H1 (cell line): Measurements from ENCODE around the gene PIANP. TPM values are rescaled to one million over a fixed set of nuclear protein-coding genes. Genes with fewer than 3 reads are reported as not detected.

Source experiments
- CTCF ChIA-PET: fragments of 300-600 bp; sonication (Branson Sonifier 250); formaldehyde crosslinking; loops from one replicate; lab custom pipeline; 2021; ENCODE audit not compliant: partially characterized antibody; lab: Charles Lee
- POLR2A ChIA-PET: fragments of 300-600 bp; sonication (Branson Sonifier 250); formaldehyde crosslinking; loops from one replicate; lab custom pipeline; 2021; ENCODE audit warnings: inconsistent platforms; ENCODE audit not compliant: partially characterized antibody; lab: Charles Lee
- DNase-seq, 2 experiments: peaks; one replicate each; pipeline versions ENCODE4 v3.0.0 to v3.0.0-alpha.2; 2010 to 2022; ENCODE audit warnings: low spot score in 2 of 2, low read depth in 1 of 2, mixed read lengths in 1 of 2
- FAIRE-seq: peaks from 2 replicates; lab custom pipeline; 2011; peaks lifted over from hg19 to GRCh38; lab: Jason Lieb, UNC
- H2AFZ ChIP-seq: 2 replicates; pipeline ENCODE4 v1.8.1; 2012; ENCODE audit warnings: low read length, inconsistent platforms
- H2AK5ac ChIP-seq: 2 replicates; pipeline ENCODE4 v1.6.1; 2013; ENCODE audit warnings: low read depth, low read length
- H2BK120ac ChIP-seq: replicated peaks from 2 replicates; pipeline ENCODE3; 2013; ENCODE audit warnings: low read depth, low read length, inconsistent platforms
- H2BK12ac ChIP-seq: 2 replicates; pipeline ENCODE4 v1.6.1; 2013; ENCODE audit warnings: low read depth, low read length
- H2BK15ac ChIP-seq: 2 replicates; pipeline ENCODE4 v1.6.1; 2013; ENCODE audit warnings: low read length
- H2BK20ac ChIP-seq: 2 replicates; pipeline ENCODE4 v1.6.1; 2013; ENCODE audit warnings: low read length
- H2BK5ac ChIP-seq: 2 replicates; pipeline ENCODE4 v1.6.1; 2013; ENCODE audit warnings: low read depth, low read length
- H3K14ac ChIP-seq: 2 replicates; pipeline ENCODE4 v1.6.1; 2013; ENCODE audit warnings: inconsistent platforms; ENCODE audit not compliant: insufficient read length
- H3K18ac ChIP-seq: 2 replicates; pipeline ENCODE4 v1.6.1; 2013; ENCODE audit warnings: low read length; ENCODE audit errors: extremely low read depth
- H3K23ac ChIP-seq: 2 replicates; pipeline ENCODE4 v1.6.1; 2013; ENCODE audit warnings: inconsistent platforms; ENCODE audit not compliant: insufficient read length
- H3K23me2 ChIP-seq: 2 replicates; pipeline ENCODE4 v1.6.1; 2013; ENCODE audit warnings: low read depth, low read length
- H3K27ac ChIP-seq: 2 replicates; pipeline ENCODE4 v1.6.1; 2011; ENCODE audit warnings: low read depth, low read length, inconsistent platforms
- H3K27me3 ChIP-seq, 4 experiments: replicated peaks in 1 of 4; 1 replicate in 1 of 4; 2 replicates in 3 of 4; pipeline versions ENCODE4 v1.6.1 to v1.8.1; 2011 to 2013; ENCODE audit warnings: low read length in 3 of 4, mild to moderate bottlenecking in 3 of 4, inconsistent platforms in 2 of 4, mixed read lengths in 2 of 4, moderate library complexity in 1 of 4; ENCODE audit not compliant: control insufficient read depth in 3 of 4, insufficient read depth in 3 of 4; ENCODE audit errors: extremely low read depth in 1 of 4
- H3K36me3 ChIP-seq, 4 experiments: 2 replicates each; pipeline versions ENCODE4 v1.6.1 to v1.8.1; 2011 to 2013; ENCODE audit warnings: mild to moderate bottlenecking in 4 of 4, low read length in 3 of 4, moderate library complexity in 2 of 4, control low read depth in 1 of 4, inconsistent platforms in 1 of 4; ENCODE audit not compliant: insufficient read depth in 4 of 4, control insufficient read depth in 2 of 4
- H3K4ac ChIP-seq: replicated peaks from 2 replicates; pipeline ENCODE3; 2013; ENCODE audit warnings: low read length, low read depth, mixed read lengths, inconsistent platforms; ENCODE audit not compliant: insufficient read length
- H3K4me1 ChIP-seq, 4 experiments: replicated peaks in 1 of 4; 1 replicate in 1 of 4; 2 replicates in 3 of 4; pipeline versions ENCODE4 v1.6.1 to v1.8.1; 2011 to 2013; ENCODE audit warnings: low read length in 3 of 4, inconsistent platforms in 2 of 4, mixed read lengths in 1 of 4; ENCODE audit not compliant: insufficient read depth in 4 of 4, control insufficient read depth in 3 of 4
- H3K4me2 ChIP-seq, 2 experiments: 2 replicates each; pipeline versions ENCODE4 v1.6.1 to v1.8.1; 2011 to 2013; ENCODE audit warnings: low read depth in 2 of 2, low read length in 2 of 2, control low read depth in 1 of 2, inconsistent platforms in 1 of 2, mild to moderate bottlenecking in 1 of 2; ENCODE audit not compliant: insufficient read depth in 1 of 2
- H3K4me3 ChIP-seq, 4 experiments: fragments of 200-600, 300-600 bp in 1 of 4; sonication (generic), shearing (Covaris generic), sonication (Bioruptor Twin) in 1 of 4; 2 replicates each; pipeline versions ENCODE4 v1.5.1 to v1.8.1; 2011 to 2016; ENCODE audit warnings: low read length in 4 of 4, low read depth in 3 of 4, control low read depth in 2 of 4, inconsistent platforms in 2 of 4, mild to moderate bottlenecking in 2 of 4, mixed read lengths in 1 of 4, moderate library complexity in 1 of 4; ENCODE audit not compliant: insufficient read depth in 2 of 4; ENCODE audit errors: extremely low read depth in 1 of 4
- H3K56ac ChIP-seq: replicated peaks from 2 replicates; pipeline ENCODE3; 2013; ENCODE audit warnings: low read depth, mild to moderate bottlenecking, mixed read lengths, low read length, inconsistent platforms; ENCODE audit not compliant: insufficient read length
- H3K79me1 ChIP-seq: 2 replicates; pipeline ENCODE4 v1.6.1; 2013; ENCODE audit warnings: low read depth, low read length, control low read depth
- H3K79me2 ChIP-seq, 2 experiments: 2 replicates each; pipeline versions ENCODE4 v1.6.1 to v1.8.1; 2012 to 2013; ENCODE audit warnings: low read length in 2 of 2, mild to moderate bottlenecking in 2 of 2, inconsistent platforms in 1 of 2; ENCODE audit not compliant: insufficient read depth in 2 of 2, control insufficient read depth in 1 of 2
- H3K9ac ChIP-seq, 4 experiments: replicated peaks in 1 of 4; 1 replicate in 1 of 4; 2 replicates in 3 of 4; pipeline versions ENCODE4 v1.6.1 to v1.8.1; 2011 to 2013; ENCODE audit warnings: low read depth in 3 of 4, low read length in 3 of 4, control low read depth in 2 of 4, mild to moderate bottlenecking in 2 of 4, moderate library complexity in 2 of 4, inconsistent platforms in 1 of 4; ENCODE audit errors: extremely low read depth in 1 of 4
- H3K9me3 ChIP-seq, 2 experiments: 2 replicates each; pipeline versions ENCODE4 v1.6.1 to v1.8.1; 2012 to 2013; ENCODE audit warnings: mild to moderate bottlenecking in 2 of 2, moderate library complexity in 2 of 2, control low read depth in 1 of 2, inconsistent platforms in 1 of 2, low read depth in 1 of 2, low read length in 1 of 2, mixed read lengths in 1 of 2; ENCODE audit not compliant: insufficient read depth in 2 of 2
- H4K20me1 ChIP-seq, 2 experiments: replicated peaks in 1 of 2; 2 replicates each; pipeline versions ENCODE3 to v1.8.1; 2011 to 2013; ENCODE audit warnings: inconsistent platforms in 2 of 2, low read length in 2 of 2, mild to moderate bottlenecking in 1 of 2; ENCODE audit not compliant: insufficient read depth in 2 of 2, control insufficient read depth in 1 of 2
- H4K5ac ChIP-seq: 2 replicates; pipeline ENCODE4 v1.6.1; 2013; ENCODE audit warnings: low read length, low read depth, mixed read lengths, inconsistent platforms; ENCODE audit not compliant: insufficient read length
- H4K8ac ChIP-seq: 2 replicates; pipeline ENCODE4 v1.8.0; 2013; ENCODE audit warnings: mild to moderate bottlenecking, moderate library complexity, low read length, inconsistent platforms; ENCODE audit not compliant: insufficient read depth; ENCODE audit errors: extremely low read depth
- H4K91ac ChIP-seq: replicated peaks from 2 replicates; pipeline ENCODE3; 2013; ENCODE audit warnings: low read length, mixed read lengths, inconsistent platforms; ENCODE audit not compliant: insufficient read length
- KDM4A ChIP-seq: IDR thresholded peaks from one replicate; pipeline ENCODE4 v1.7.1; 2012; ENCODE audit warnings: low read depth, mild to moderate bottlenecking, moderate library complexity, low read length, inconsistent platforms; ENCODE audit not compliant: severe bottlenecking
- PHF8 ChIP-seq: fragments of 200-600 bp; sonication (generic); conservative IDR thresholded peaks from 2 replicates; pipeline ENCODE4 v1.7.1; 2012; ENCODE audit warnings: low read depth, mild to moderate bottlenecking, inconsistent platforms, low read length, moderate library complexity
- WGBS, 2 experiments: shearing (Covaris generic) in 1 of 2; methylation state at CpG; one replicate each; pipeline versions ENCODE4 v1.1.6 to v1.1.7; 2013 to 2015; ENCODE audit warnings: low lambda C conversion rate in 2 of 2, mixed read lengths in 2 of 2, inconsistent platforms in 1 of 2, low coverage in 1 of 2, missing lambda C conversion rate in 1 of 2; ENCODE audit not compliant: insufficient replicate concordance in 2 of 2, insufficient coverage in 1 of 2, insufficient read length in 1 of 2; ENCODE audit errors: extremely low coverage in 1 of 2, missing lambda C conversion rate in 1 of 2; 5-methylcytosine and 5-hydroxymethylcytosine counted together
- polyA plus RNA-seq, 7 experiments: library from polyadenylated mRNA; depleted of rRNA in 3 of 7; stranded (reverse) in 5 of 7; unstranded in 2 of 7; fragments of >200 nt in 5 of 7; fragments of 200-250 nt in 2 of 7; gene quantifications; 1 replicate in 5 of 7; 2 replicates in 1 of 7; 4 replicates in 1 of 7; pipeline versions ENCODE4 v1.2.1 to v1.2.3, GENCODE V29; 2011 to 2013; ENCODE audit warnings: missing spikeins in 2 of 7, mixed read lengths in 2 of 7
- total RNA-seq: library from RNA; stranded (reverse); fragmentation: NEBNext Ultra II Directional; extraction: Animal tissue kit (Norgen Biotek cat#: 25700); gene quantifications from 2 replicates; pipeline ENCODE4 v1.2.1, GENCODE V29; 2021

PIANP gene
- total and polyA plus RNA-seq, 2 of the 8 experiments (the other 6 are each of a cell fraction or from before 2014, with no cell fraction given): 6.3 to 9.8 TPM

DNA sequence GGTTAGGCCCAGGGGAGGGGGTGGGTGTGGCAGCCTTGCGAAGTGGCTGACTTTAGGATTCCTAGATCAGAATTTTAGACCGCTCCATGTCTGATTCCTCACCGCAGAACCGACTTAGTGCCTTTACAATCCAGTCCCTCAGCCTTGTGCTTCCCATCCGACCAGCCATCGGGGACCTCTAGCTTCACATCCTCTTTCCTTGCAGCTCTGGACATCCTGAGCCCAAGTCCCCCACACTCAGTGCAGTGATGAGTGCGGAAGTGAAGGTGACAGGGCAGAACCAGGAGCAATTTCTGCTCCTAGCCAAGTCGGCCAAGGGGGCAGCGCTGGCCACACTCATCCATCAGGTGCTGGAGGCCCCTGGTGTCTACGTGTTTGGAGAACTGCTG is 23.8 kb upstream of the PIANP start:
- peak overlapping the region; percentile 90; the same call in 1 of the 2 replicates for H4K8ac ChIP-seq
- H2AFZ ChIP-seq: no peak overlapping the region
- no peak overlapping the region; the same call in 1 of the 2 replicates for H3K27ac ChIP-seq
- no peak overlapping the region for H2BK120ac ChIP-seq
- peak overlapping the region; percentile 79 to 97 for H3K4me2 ChIP-seq
- peak overlapping the region; percentile 63 for H4K5ac ChIP-seq
- ChIA-PET CTCF (interaction anchor here (0.6 to 3.9 kb wide), 13 partner anchors 10 to 210 kb away, joined by 3 to 20 read pairs (median 4); partner anchors contain the start of gene MLF2), POLR2A (interaction anchor here (0.6 to 4.8 kb wide), 17 partner anchors 10 to 220 kb away, joined by 3 to 25 read pairs (median 4); partner anchors contain the start of genes C12orf57, GAPDH, GPR162 and MLF2)
- H3K4me1 ChIP-seq: peaks cover 0 to 2% (median under 1%) of the 10 kb centered on the region in 4 experiments; a peak in 3 of 7 replicates
- no peak overlapping the region for H3K23ac ChIP-seq
- H4K20me1 ChIP-seq: no peaks in the 10 kb centered on the region
- peak overlapping the region; percentile 8 to 80 (median 74) for H3K9ac ChIP-seq
- H4K91ac ChIP-seq: peak overlapping the region; percentile 88
- H3K4me3 ChIP-seq: peak overlapping the region; percentile 47 to 91 (median 74)
- FAIRE-seq (no peak), DNase-seq (no peak)
- no peak overlapping the region for H2AK5ac ChIP-seq
- H3K79me1 ChIP-seq: peaks cover 2% of the 10 kb centered on the region; the same call in 1 of the 2 replicates
- H3K27me3 ChIP-seq: no peaks in the 10 kb centered on the region; a peak in 2 of 7 replicates
- H3K14ac ChIP-seq: no peak overlapping the region
- H3K36me3 ChIP-seq: peaks cover 0 to 13% (median 10%) of the 10 kb centered on the region in 4 experiments; a peak in 6 of 8 replicates
- no peaks in the 10 kb centered on the region for H3K9me3 ChIP-seq
- no peak overlapping the region for H2BK15ac ChIP-seq
- H3K79me2 ChIP-seq: peaks cover 0 to 3% of the 10 kb centered on the region in 2 experiments; a peak in 1 of 4 replicates
- H3K56ac ChIP-seq: no peak overlapping the region
- peak overlapping the region; percentile 9 for H3K18ac ChIP-seq
- H3K4ac ChIP-seq: peak overlapping the region; percentile 12
- H3K23me2 ChIP-seq: peaks cover 8% of the 10 kb centered on the region
- H2BK5ac ChIP-seq: peak overlapping the region; percentile 41
- H2BK20ac ChIP-seq: no peak overlapping the region
- H2BK12ac ChIP-seq: 0 out of 2 replicates have a peak overlapping the region, but pooled peaks have one; percentile 11
- TF ChIP-seq KDM4A (peak; percentile 77), PHF8 (no peak)
- TF ChIP-seq, all 59 proteins: peak for 1
- 27% methylated on average over 10 of the region's 10 CpGs; no CpG with 5 or more reads in 1 of the 2 experiments for WGBS, 2 experiments
